Measurements from ENCODE around the gene APMAP.
A peak's percentile ranks its signal among the peaks of the same experiment; 100 is the strongest.

Gene APMAP

DNA sequence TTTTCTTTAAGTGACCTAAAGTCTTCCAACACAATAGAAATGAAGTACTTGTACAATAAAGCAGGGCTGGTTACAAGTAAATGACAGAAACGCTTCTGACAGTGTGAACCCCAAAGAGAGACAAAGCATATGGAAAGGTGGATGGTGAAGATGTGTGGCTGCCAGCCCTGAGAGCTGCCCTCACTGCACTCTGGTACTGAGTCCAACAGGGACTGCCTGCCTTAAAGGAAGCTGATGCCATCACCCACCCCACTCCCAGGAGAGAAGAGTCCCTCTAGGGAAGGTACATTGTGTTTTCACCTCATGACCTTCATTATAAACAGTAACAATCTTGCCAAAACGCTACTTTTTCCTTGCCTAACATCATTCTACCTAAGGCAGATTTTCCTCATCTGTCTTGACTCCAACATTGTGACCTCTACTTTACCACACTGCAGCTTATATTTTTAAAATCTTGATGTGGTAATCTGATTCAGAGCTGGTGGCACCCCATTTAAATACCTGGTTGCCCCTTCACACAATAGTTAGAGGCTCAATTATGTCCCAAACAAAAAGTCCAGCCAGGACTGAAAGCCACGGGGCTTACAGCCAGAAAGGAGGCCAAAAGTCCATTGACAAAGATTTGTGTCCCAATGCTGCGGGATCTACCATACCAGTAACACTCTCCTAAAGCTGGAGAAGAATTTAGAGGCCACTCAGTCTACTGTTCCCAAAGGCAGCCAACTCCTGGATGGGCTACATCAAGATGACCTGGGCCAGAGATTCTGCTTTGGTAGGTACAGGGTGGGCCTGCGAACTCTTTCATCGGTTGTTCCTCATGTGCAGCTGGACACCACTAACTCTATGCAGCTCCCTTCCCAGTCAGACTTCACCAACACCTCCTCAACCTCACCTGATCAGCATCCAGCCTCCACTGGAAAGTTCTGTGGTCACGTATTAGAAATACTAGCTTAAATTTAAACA lies 4.4 kb downstream of the APMAP start:
- Histone ChIP-seq H3K4me2 (ENCODE audit: low read length) (no peak overlapping the region), H3K9ac (no peak overlapping the region), H3K36me3 (ENCODE audit: control insufficient read depth, insufficient read depth, low read length) (no peaks in the 10 kb centered on the region), H3K27me3 (ENCODE audit: control insufficient read depth, insufficient read depth, low read length) (no peaks in the 10 kb centered on the region), H3K79me2 (peaks cover 33% of the 10 kb centered on the region), H2AFZ (no peak overlapping the region), H3K4me3 (ENCODE audit: low read depth, low read length) (no peak overlapping the region), H3K27ac (no peak overlapping the region), H3K4me1 (peaks cover 30% of the 10 kb centered on the region), H3K9me3 (ENCODE audit: control insufficient read depth, low read length) (no peaks in the 10 kb centered on the region)
- TF ChIP-seq, protein P1, sequence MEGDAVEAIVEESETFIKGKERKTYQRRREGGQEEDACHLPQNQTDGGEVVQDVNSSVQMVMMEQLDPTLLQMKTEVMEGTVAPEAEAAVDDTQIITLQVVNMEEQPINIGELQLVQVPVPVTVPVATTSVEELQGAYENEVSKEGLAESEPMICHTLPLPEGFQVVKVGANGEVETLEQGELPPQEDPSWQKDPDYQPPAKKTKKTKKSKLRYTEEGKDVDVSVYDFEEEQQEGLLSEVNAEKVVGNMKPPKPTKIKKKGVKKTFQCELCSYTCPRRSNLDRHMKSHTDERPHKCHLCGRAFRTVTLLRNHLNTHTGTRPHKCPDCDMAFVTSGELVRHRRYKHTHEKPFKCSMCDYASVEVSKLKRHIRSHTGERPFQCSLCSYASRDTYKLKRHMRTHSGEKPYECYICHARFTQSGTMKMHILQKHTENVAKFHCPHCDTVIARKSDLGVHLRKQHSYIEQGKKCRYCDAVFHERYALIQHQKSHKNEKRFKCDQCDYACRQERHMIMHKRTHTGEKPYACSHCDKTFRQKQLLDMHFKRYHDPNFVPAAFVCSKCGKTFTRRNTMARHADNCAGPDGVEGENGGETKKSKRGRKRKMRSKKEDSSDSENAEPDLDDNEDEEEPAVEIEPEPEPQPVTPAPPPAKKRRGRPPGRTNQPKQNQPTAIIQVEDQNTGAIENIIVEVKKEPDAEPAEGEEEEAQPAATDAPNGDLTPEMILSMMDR (IDR thresholded peaks at IDR 0.05) = no peak

DNA sequence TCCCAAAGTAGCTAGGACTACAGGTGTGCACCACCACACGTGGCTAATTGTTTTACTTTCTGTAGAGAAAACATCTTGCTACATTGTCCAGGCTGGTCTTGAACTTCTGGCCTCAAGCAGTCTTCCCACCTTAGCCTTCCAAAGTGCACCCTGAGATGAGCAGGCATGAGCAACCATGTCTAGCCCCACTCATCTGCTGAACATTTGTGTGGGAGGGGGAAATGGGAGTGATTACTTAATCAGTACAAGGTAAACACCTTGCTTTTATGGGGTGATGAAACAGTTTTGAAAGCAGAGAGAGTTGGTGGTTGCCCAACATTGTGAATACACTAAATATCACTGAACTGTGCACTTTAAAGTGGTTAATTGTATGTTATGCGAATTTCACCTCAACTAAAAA lies 5.3 kb downstream of the APMAP start:
- H3K36me3 ChIP-seq (ENCODE audit: control insufficient read depth, insufficient read depth, low read length) = no peaks in the 10 kb centered on the region
- TF ChIP-seq, protein P1 (IDR thresholded peaks at IDR 0.05) = no peak
- H3K9ac ChIP-seq = no peak overlapping the region
- no peaks in the 10 kb centered on the region for H3K27me3 ChIP-seq (ENCODE audit: control insufficient read depth, insufficient read depth, low read length)
- H3K4me3 ChIP-seq (ENCODE audit: low read depth, low read length) = no peak overlapping the region
- no peaks in the 10 kb centered on the region for H3K9me3 ChIP-seq (ENCODE audit: control insufficient read depth, low read length)
- peaks cover 32% of the 10 kb centered on the region for H3K4me1 ChIP-seq
- H2AFZ ChIP-seq = no peak overlapping the region
- H3K79me2 ChIP-seq = peaks cover 31% of the 10 kb centered on the region
- H3K27ac ChIP-seq = no peak overlapping the region
- H3K4me2 ChIP-seq (ENCODE audit: low read length) = no peak overlapping the region

DNA sequence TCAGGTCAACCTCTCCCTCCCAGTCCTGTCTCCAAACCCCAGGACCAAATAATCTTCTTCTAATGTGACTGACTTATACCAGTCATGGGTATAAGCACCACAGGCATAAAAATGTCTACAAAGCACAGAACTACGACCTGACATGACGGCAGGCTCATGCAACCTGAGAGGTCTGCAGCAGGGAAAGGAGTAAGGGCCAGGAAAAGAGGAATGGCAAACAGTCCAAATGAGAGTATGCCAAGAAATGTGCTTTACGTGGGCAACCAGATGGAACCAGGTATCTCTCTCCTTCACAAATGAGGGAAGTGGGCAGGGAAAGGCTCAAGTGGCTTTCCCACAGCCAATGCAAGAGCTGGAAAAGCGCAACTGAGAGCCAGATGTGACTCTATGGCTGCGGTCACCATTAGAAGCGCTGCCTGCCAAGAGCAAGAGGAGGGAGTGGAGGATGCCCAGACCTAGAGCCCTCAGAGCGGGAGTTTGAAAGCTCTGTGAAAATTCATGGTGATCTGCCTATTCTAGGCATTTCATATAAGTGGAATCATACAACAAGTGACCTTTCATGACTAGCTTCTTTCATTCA lies 6.0 kb downstream of the APMAP start:
- Histone ChIP-seq H3K79me2 (peaks cover 25% of the 10 kb centered on the region), H2AFZ (no peak overlapping the region), H3K27ac (peak overlapping the region; percentile 58), H3K27me3 (ENCODE audit: control insufficient read depth, insufficient read depth, low read length) (no peaks in the 10 kb centered on the region), H3K4me1 (peaks cover 35% of the 10 kb centered on the region), H3K36me3 (ENCODE audit: control insufficient read depth, insufficient read depth, low read length) (no peaks in the 10 kb centered on the region), H3K9ac (no peak overlapping the region), H3K4me2 (ENCODE audit: low read length) (no peak overlapping the region), H3K9me3 (ENCODE audit: control insufficient read depth, low read length) (no peaks in the 10 kb centered on the region), H3K4me3 (ENCODE audit: low read depth, low read length) (no peak overlapping the region)
- TF ChIP-seq, protein P1 (IDR thresholded peaks at IDR 0.05) = no peak

DNA sequence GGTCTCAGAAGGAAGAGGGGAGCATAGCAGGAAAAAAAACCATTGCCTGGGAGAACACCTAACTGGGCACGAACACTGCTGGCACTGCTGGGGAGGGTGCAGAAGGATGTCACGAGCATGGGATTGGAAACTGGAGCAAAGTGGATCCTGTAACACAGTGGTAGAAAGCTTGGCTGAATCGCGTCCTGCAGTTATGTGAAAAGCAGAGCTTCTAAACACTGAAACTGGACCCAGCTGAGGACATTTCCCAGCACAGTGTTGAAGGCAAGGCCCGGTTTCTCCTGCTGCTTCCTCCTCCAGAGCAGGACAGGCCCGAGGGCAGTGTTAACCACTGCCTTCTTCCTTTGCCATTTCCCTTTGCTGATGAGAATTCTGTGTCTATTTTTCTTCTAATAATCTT lies 6.7 kb downstream of the APMAP start:
- peaks cover 20% of the 10 kb centered on the region for H3K79me2 ChIP-seq
- peaks cover 34% of the 10 kb centered on the region for H3K4me1 ChIP-seq
- H3K4me2 ChIP-seq (ENCODE audit: low read length) = no peak overlapping the region
- H3K27ac ChIP-seq = peak overlapping the region; percentile 58
- TF ChIP-seq, protein P1 (IDR thresholded peaks at IDR 0.05) = no peak
- no peak overlapping the region for H2AFZ ChIP-seq
- H3K9me3 ChIP-seq (ENCODE audit: control insufficient read depth, low read length) = no peaks in the 10 kb centered on the region
- H3K27me3 ChIP-seq (ENCODE audit: control insufficient read depth, insufficient read depth, low read length) = no peaks in the 10 kb centered on the region
- H3K9ac ChIP-seq = no peak overlapping the region
- H3K4me3 ChIP-seq (ENCODE audit: low read depth, low read length) = no peak overlapping the region
- no peaks in the 10 kb centered on the region for H3K36me3 ChIP-seq (ENCODE audit: control insufficient read depth, insufficient read depth, low read length)

Data from parathyroid adenoma (tissue), 2 donors.